A549 (cell line): ENCODE results near the gene GAS1. TPM values are rescaled to one million over a fixed set of nuclear protein-coding genes. Genes with fewer than 3 reads are reported as not detected.

Experiments used
- ATAC-seq, 2 experiments: fragments of 200-7000 bp in 1 of 2; fragments of >200 bp in 1 of 2; cut with Nextera tagmentation in 1 of 2; cut with Tn5 transposase in 1 of 2; 3 replicates each; pipeline versions ENCODE4 v1.8.0 to v1.9.1; 2018 to 2020; ENCODE audit warnings: mild to moderate bottlenecking in 1 of 2, moderate library complexity in 1 of 2
- CTCF ChIA-PET: fragments of 300-600 bp; sonication (Branson Sonifier 250); formaldehyde crosslinking; extraction: SDS; loops from one replicate; lab custom pipeline; 2021; ENCODE audit warnings: antibody characterized with exemption, inconsistent platforms; lab: Yijun Ruan, JAX
- POLR2A ChIA-PET: fragments of 350-600 bp; formaldehyde crosslinking; extraction: SDS; loops from one replicate; lab custom pipeline; 2021; ENCODE audit warnings: antibody characterized with exemption, inconsistent platforms; lab: Yijun Ruan, JAX
- DNase-seq, 2 experiments: peaks; one replicate each; pipeline versions ENCODE4 v3.0.0 to v3.0.0-alpha.2; 2011 to 2016; ENCODE audit warnings: low read depth in 1 of 2, low spot score in 1 of 2
- FAIRE-seq: peaks from 2 replicates; lab custom pipeline; 2011; peaks lifted over from hg19 to GRCh38; lab: Jason Lieb, UNC
- H3K27ac ChIP-seq, 2 experiments: fragments of >200 bp; sonication (Bioruptor Twin); formaldehyde crosslinking; 3 replicates each; pipeline ENCODE4 v1.5.1; 2016 to 2017
- H3K4me1 ChIP-seq: fragments of >200 bp; sonication (Bioruptor Twin); formaldehyde crosslinking; 3 replicates; pipeline ENCODE4 v1.6.1; 2016
- H3K4me2 ChIP-seq: fragments of >200 bp; sonication (Bioruptor Twin); formaldehyde crosslinking; 3 replicates; pipeline ENCODE4 v1.6.1; 2016
- H3K4me3 ChIP-seq: fragments of >200 bp; sonication (Bioruptor Twin); formaldehyde crosslinking; 3 replicates; pipeline ENCODE4 v1.5.1; 2016
- H3K9me3 ChIP-seq: fragments of >200 bp; sonication (Bioruptor Twin); formaldehyde crosslinking; 3 replicates; pipeline ENCODE4 v1.6.1; 2016
- CBX2 ChIP-seq: fragments of 200-600 bp; sonication (generic); IDR thresholded peaks from 2 replicates; pipeline ENCODE4 v1.6.1; 2016; ENCODE audit warnings: low read depth, mild to moderate bottlenecking, borderline replicate concordance
- CBX8 ChIP-seq: fragments of 200-600 bp; sonication (generic); IDR thresholded peaks from 2 replicates; pipeline ENCODE4 v1.6.1; 2016
- EHMT2 ChIP-seq: fragments of 200-600 bp; sonication (generic); IDR thresholded peaks from 2 replicates; pipeline ENCODE4 v1.6.1; 2016; ENCODE audit warnings: antibody characterized with exemption, low read depth, mild to moderate bottlenecking, moderate library complexity
- EP300 ChIP-seq, 2 experiments: fragments of >200 bp; sonication (Bioruptor Twin); formaldehyde crosslinking; IDR thresholded peaks; 2 replicates in 1 of 2; 3 replicates in 1 of 2; pipeline ENCODE4 v1.6.1; 2016 to 2017
- FOXS1 ChIP-seq: fragments of 250-450 bp; sonication (Bioruptor Pico); IDR thresholded peaks from 2 replicates; pipeline ENCODE4 v1.5.0; 2020; ENCODE audit warnings: mild to moderate bottlenecking, moderate library complexity
- GATA3 ChIP-seq: IDR thresholded peaks from 2 replicates; pipeline ENCODE4 v1.6.1; 2012; ENCODE audit warnings: borderline replicate concordance
- HDAC2 ChIP-seq: fragments of 200-600 bp; sonication (generic); IDR thresholded peaks from 2 replicates; pipeline ENCODE4 v1.6.1; 2016
- HEYL ChIP-seq: fragments of 250-450 bp; sonication (Bioruptor Pico); IDR thresholded peaks from 2 replicates; pipeline ENCODE4 v1.8.0; 2021; ENCODE audit warnings: mild to moderate bottlenecking, moderate library complexity
- HOXA7 ChIP-seq: fragments of 250-450 bp; sonication (Bioruptor Pico); IDR thresholded peaks from 2 replicates; pipeline ENCODE4 v1.5.0; 2020; ENCODE audit warnings: mild to moderate bottlenecking, moderate library complexity
- JUN ChIP-seq, 2 experiments: fragments of >200 bp; sonication (Bioruptor Twin); formaldehyde crosslinking; IDR thresholded peaks; 2 replicates in 1 of 2; 3 replicates in 1 of 2; pipeline ENCODE4 v1.6.1; 2016 to 2017
- KDM5A ChIP-seq: fragments of 200-600 bp; sonication (generic); IDR thresholded peaks from 2 replicates; pipeline ENCODE4 v1.6.1; 2016; ENCODE audit warnings: antibody characterized with exemption, mild to moderate bottlenecking
- MAZ ChIP-seq: fragments of 150-350 bp; IDR thresholded peaks from 2 replicates; pipeline ENCODE4 v1.6.1; 2014; ENCODE audit warnings: antibody characterized with exemption, low read depth, low read length, borderline replicate concordance
- PHF8 ChIP-seq: fragments of 200-600 bp; sonication (generic); IDR thresholded peaks from 2 replicates; pipeline ENCODE4 v1.6.1; 2016; ENCODE audit warnings: low read depth, mild to moderate bottlenecking, antibody characterized with exemption, moderate library complexity, borderline replicate concordance
- POLR2A ChIP-seq: IDR thresholded peaks from 2 replicates; pipeline ENCODE4 v1.6.1; 2012; ENCODE audit warnings: mild to moderate bottlenecking, low read length
- RAD21 ChIP-seq, 2 experiments: fragments of >200 bp in 1 of 2; sonication (Bioruptor Twin) in 1 of 2; formaldehyde crosslinking in 1 of 2; IDR thresholded peaks in 1 of 2; conservative IDR thresholded peaks in 1 of 2; 2 replicates in 1 of 2; 3 replicates in 1 of 2; pipeline ENCODE4 v1.6.1; 2012 to 2018; ENCODE audit warnings: inconsistent platforms in 1 of 2
- RNF2 ChIP-seq: fragments of 200-600 bp; sonication (generic); IDR thresholded peaks from 2 replicates; pipeline ENCODE4 v1.6.1; 2016; ENCODE audit warnings: low read depth, mild to moderate bottlenecking, antibody characterized with exemption, moderate library complexity, borderline replicate concordance
- SREBF2 ChIP-seq: fragments of 450-650 bp; IDR thresholded peaks from 2 replicates; pipeline ENCODE4 v1.6.1; 2014; ENCODE audit warnings: mild to moderate bottlenecking, moderate library complexity
- ZC3H11A ChIP-seq: fragments of 450-650 bp; IDR thresholded peaks from 2 replicates; pipeline ENCODE4 v1.6.1; 2014; ENCODE audit warnings: antibody characterized with exemption, mild to moderate bottlenecking
- ZSCAN20 ChIP-seq: fragments of 250-450 bp; sonication (Bioruptor Pico); IDR thresholded peaks from 2 replicates; pipeline ENCODE4 v1.8.0; 2022; ENCODE audit warnings: mild to moderate bottlenecking, moderate library complexity
- WGBS: methylation state at CpG from one replicate; pipeline ENCODE4 v1.1.6; 2017; ENCODE audit errors: missing lambda C conversion rate; 5-methylcytosine and 5-hydroxymethylcytosine counted together
- polyA plus RNA-seq, 4 experiments: library from polyadenylated mRNA; depleted of rRNA in 3 of 4; stranded (reverse); fragments of >200 nt; fragmentation: RNase III in 1 of 4; extraction: RNeasy Plus Mini Kit Qiagen cat#74134 plus additional on column Dnase treatment in 1 of 4; gene quantifications; 2 replicates in 3 of 4; 3 replicates in 1 of 4; pipeline ENCODE4 v1.2.3, GENCODE V29; 2011 to 2017
- TF ChIP-seq, protein P1 (sequence below): fragments of 450-650 bp; IDR thresholded peaks from 2 replicates; pipeline ENCODE4 v1.6.1; 2014; ENCODE audit warnings: antibody characterized with exemption
- TF ChIP-seq, protein P2 (sequence below): fragments of 150-350 bp; IDR thresholded peaks from 2 replicates; pipeline ENCODE4 v1.6.1; 2014; ENCODE audit warnings: low read depth, mild to moderate bottlenecking, low read length
- TF ChIP-seq, protein P3 (sequence below): fragments of >200 bp; sonication (Bioruptor Twin); formaldehyde crosslinking; IDR thresholded peaks from 2 replicates; pipeline ENCODE4 v1.6.1; 2016
- TF ChIP-seq, protein P4 (sequence below): IDR thresholded peaks from 2 replicates; pipeline ENCODE4 v1.6.1; 2012; ENCODE audit warnings: low read depth, borderline replicate concordance
- TF ChIP-seq, protein P5 (sequence below): fragments of >200 bp; sonication (Bioruptor Twin); formaldehyde crosslinking; IDR thresholded peaks from 3 replicates; pipeline ENCODE4 v1.6.1; 2016

Gene GAS1
- polyA plus RNA-seq, 2 of the 4 experiments (the other 2 are of a cell fraction) = 0.03 TPM; not detected in 1

DNA sequence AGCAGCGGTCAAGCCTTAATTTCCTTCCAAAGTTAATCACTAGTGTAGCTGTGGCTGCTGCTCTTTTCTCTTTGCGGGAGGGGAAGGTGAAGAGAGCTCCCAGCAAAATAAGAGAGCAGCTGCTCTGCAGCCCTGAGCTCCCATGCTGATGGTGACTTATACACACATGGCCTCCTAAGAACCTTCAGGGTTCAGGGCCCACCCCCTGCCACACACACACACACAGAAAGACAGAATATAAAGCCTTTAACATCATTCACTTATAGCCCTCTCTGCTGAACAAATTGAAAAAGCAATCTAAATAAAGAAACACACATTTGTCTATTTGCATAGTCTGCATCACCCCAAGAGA lies 43.6 kb downstream of the GAS1 start:
- no peak overlapping the region for H3K27ac ChIP-seq
- ATAC-seq = no peak

DNA sequence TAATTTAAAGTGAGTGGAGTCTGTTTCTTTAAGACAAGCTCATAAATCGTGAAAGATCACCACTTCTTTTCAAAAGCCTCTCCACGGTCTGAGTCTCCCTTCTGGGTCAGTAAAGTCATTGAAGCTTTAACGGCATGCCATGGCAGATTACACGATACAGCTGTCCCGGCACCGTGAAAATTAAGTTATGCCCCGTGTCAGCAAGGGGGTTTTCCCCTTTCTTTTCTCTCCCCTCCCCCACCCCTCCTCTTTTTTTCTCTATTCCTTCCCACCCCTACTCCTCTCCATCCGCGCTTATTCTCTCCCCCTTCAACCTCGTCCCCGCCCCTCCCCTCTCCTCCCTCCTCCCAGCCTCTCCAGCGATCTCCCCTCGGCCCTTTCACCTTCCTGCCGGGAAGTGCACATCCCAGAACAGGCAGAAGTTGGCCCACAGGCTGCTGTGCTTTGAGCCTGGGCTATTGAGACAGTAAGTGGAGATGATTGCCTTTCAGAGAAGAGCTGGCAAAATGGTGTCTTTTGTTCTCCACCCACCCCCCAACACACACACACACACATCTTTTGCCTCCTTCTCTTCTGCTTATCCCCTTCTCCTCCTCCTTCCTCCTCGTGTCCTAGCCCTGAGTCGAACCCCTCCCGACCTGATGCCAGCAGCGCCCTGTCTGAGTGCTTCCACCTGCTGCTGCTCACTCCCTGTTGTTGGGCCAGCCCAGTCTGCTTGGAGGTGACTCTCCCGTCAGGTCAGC lies 44.1 kb downstream of the GAS1 start:
- no peak overlapping the region for H3K4me2 ChIP-seq
- no peak overlapping the region for H3K27ac ChIP-seq
- no peak for ATAC-seq
- H3K4me1 ChIP-seq = no peaks in the 10 kb centered on the region
- no peak for FAIRE-seq
- H3K9me3 ChIP-seq = no peaks in the 10 kb centered on the region
- WGBS = 7% methylated on average over 15 of the region's 19 CpGs
- TF ChIP-seq, protein P1, sequence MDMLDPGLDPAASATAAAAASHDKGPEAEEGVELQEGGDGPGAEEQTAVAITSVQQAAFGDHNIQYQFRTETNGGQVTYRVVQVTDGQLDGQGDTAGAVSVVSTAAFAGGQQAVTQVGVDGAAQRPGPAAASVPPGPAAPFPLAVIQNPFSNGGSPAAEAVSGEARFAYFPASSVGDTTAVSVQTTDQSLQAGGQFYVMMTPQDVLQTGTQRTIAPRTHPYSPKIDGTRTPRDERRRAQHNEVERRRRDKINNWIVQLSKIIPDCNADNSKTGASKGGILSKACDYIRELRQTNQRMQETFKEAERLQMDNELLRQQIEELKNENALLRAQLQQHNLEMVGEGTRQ = no peak
- no peak for TF ChIP-seq POLR2A
- ChIA-PET CTCF (interaction anchor here (0.6 to 1.3 kb wide), 4 partner anchors 12 to 1005 kb away, joined by 3 read pairs; no protein-coding TSS in a partner anchor), POLR2A (no interaction called here)
- no peak for DNase-seq
- no peak overlapping the region for H3K4me3 ChIP-seq

More for the DNA sequence above, 43.6 kb downstream of the GAS1 start:
- Histone ChIP-seq H3K4me1 (no peaks in the 10 kb centered on the region), H3K9me3 (no peaks in the 10 kb centered on the region), H3K4me2 (no peak overlapping the region), H3K4me3 (no peak overlapping the region)
- TF ChIP-seq, protein P2, sequence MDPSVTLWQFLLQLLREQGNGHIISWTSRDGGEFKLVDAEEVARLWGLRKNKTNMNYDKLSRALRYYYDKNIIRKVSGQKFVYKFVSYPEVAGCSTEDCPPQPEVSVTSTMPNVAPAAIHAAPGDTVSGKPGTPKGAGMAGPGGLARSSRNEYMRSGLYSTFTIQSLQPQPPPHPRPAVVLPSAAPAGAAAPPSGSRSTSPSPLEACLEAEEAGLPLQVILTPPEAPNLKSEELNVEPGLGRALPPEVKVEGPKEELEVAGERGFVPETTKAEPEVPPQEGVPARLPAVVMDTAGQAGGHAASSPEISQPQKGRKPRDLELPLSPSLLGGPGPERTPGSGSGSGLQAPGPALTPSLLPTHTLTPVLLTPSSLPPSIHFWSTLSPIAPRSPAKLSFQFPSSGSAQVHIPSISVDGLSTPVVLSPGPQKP = no peak
- TF ChIP-seq KDM5A (no peak), HOXA7 (CRISPR knock-in tag) (no peak), JUN (IDR thresholded peaks at IDR 0.05) (no peak), EHMT2 (no peak), MAZ (no peak), EP300 (IDR thresholded peaks at IDR 0.05) (no peak)
- TF ChIP-seq, protein P3, sequence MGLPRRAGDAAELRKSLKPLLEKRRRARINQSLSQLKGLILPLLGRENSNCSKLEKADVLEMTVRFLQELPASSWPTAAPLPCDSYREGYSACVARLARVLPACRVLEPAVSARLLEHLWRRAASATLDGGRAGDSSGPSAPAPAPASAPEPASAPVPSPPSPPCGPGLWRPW = no peak
- CTCF ChIA-PET = interaction anchor here (0.6 to 1.3 kb wide), 2 partner anchors 11 to 1006 kb away, joined by 3 read pairs; no protein-coding TSS in a partner anchor
- POLR2A ChIA-PET = no interaction called here
- no peak for DNase-seq
- 60% methylated on average over 2 of the region's 2 CpGs for WGBS
- no peak for FAIRE-seq

DNA sequence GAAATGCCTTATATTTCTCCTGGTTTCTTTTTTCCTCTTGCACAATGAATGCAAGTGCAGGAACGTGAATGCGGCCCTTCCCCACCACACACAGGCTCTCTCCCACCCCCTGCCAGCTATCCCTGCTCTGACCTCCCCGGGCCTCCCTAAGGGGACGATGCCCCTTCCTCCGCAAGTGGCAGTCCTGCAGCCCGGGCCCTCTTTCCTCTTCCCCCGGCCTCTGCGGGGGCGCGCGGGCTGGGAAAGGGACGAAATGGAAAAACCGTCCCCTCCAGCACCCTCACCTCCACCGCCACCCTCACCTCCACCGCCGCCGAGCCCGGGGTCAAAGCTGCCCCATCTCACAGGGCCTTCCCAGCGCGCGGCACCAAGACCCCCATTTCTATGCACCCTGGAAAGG lies 44.7 kb downstream of the GAS1 start:
- TF ChIP-seq PHF8 = no peak
- TF ChIP-seq GATA3 = no peak
- no peak for TF ChIP-seq KDM5A
- TF ChIP-seq ZSCAN20 (CRISPR knock-in tag) = no peak
- TF ChIP-seq, protein P4, sequence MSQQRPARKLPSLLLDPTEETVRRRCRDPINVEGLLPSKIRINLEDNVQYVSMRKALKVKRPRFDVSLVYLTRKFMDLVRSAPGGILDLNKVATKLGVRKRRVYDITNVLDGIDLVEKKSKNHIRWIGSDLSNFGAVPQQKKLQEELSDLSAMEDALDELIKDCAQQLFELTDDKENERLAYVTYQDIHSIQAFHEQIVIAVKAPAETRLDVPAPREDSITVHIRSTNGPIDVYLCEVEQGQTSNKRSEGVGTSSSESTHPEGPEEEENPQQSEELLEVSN = no peak
- TF ChIP-seq SREBF2 = no peak
- TF ChIP-seq RAD21 (conservative IDR thresholded peaks at IDR 0.05 in 1 of 2, IDR thresholded peaks at IDR 0.05 in 1 of 2) = no peak
- no peak for TF ChIP-seq FOXS1
- TF ChIP-seq, protein P3 = no peak
- no peak for TF ChIP-seq HEYL (CRISPR knock-in tag)
- no peak for TF ChIP-seq CBX2
- no peak for TF ChIP-seq ZC3H11A
- no peak for TF ChIP-seq HDAC2
- TF ChIP-seq, protein P5, sequence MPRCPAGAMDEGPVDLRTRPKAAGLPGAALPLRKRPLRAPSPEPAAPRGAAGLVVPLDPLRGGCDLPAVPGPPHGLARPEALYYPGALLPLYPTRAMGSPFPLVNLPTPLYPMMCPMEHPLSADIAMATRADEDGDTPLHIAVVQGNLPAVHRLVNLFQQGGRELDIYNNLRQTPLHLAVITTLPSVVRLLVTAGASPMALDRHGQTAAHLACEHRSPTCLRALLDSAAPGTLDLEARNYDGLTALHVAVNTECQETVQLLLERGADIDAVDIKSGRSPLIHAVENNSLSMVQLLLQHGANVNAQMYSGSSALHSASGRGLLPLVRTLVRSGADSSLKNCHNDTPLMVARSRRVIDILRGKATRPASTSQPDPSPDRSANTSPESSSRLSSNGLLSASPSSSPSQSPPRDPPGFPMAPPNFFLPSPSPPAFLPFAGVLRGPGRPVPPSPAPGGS = no peak
- TF ChIP-seq CBX8 = no peak
- no peak for TF ChIP-seq RNF2
- TF ChIP-seq, all 56 proteins: peak for 0
- no peak for FAIRE-seq
- CTCF ChIA-PET = interaction anchor here (0.8 to 1.3 kb wide), 3 partner anchors 12 to 25 kb away, joined by 3 read pairs; no protein-coding TSS in a partner anchor
- ATAC-seq = no peak
- Histone ChIP-seq H3K4me3 (no peak overlapping the region), H3K27ac (no peak overlapping the region), H3K4me2 (no peak overlapping the region), H3K9me3 (no peaks in the 10 kb centered on the region), H3K4me1 (no peaks in the 10 kb centered on the region)
- POLR2A ChIA-PET = no interaction called here
- DNase-seq = no peak
- WGBS = 58% methylated on average over 21 of the region's 21 CpGs
